Upper lobe of left lung (tissue), 6 donors: ENCODE data around the gene EXOC4. TPM values are rescaled to one million over a fixed set of nuclear protein-coding genes. Genes with fewer than 3 reads are reported as not detected.

Experiments
- ATAC-seq, 2 donors: fragments of 200-7000 bp; cut with Tn5 transposase; one replicate each; pipeline ENCODE4 v1.9.1; 2022; ENCODE audit warnings: mild to moderate bottlenecking in 2 of 2, moderate library complexity in 2 of 2; ENCODE audit not compliant: low FRiP score in 2 of 2
- DNase-seq, 2 donors: peaks; one replicate each; pipeline ENCODE4 v3.0.0-alpha.2; 2019 to 2020
- H3K27ac ChIP-seq, 4 donors: fragments of 200-600 bp; sonication (generic); one replicate each; pipeline ENCODE4 v1.5.1; 2016 to 2019
- H3K27me3 ChIP-seq, 4 donors: fragments of 200-600 bp; sonication (generic); one replicate each; pipeline ENCODE4 v1.5.1; 2017 to 2019
- H3K36me3 ChIP-seq, 4 donors: fragments of 200-600 bp; sonication (generic); one replicate each; pipeline ENCODE4 v1.5.1; 2016 to 2019
- H3K4me1 ChIP-seq, 4 donors: fragments of 200-600 bp; sonication (generic); one replicate each; pipeline ENCODE4 v1.5.1; 2018 to 2019
- H3K4me3 ChIP-seq, 4 donors: fragments of 200-600 bp; sonication (generic); one replicate each; pipeline ENCODE4 v1.5.1; 2017 to 2019; ENCODE audit warnings: mild to moderate bottlenecking in 2 of 4, moderate library complexity in 1 of 4
- H3K9me3 ChIP-seq, 4 donors: fragments of 200-600 bp; sonication (generic); one replicate each; pipeline ENCODE4 v1.5.1; 2018 to 2019
- CTCF ChIP-seq, 6 experiments: fragments of 450-650 bp in 4 of 6; fragments of 200-600 bp in 2 of 6; sonication (generic) in 2 of 6; IDR thresholded peaks; one replicate each; pipeline ENCODE4 v1.5.1; 2016 to 2019; ENCODE audit warnings: antibody characterized with exemption in 6 of 6
- EP300 ChIP-seq, 4 donors: sonication (generic); formaldehyde crosslinking; IDR thresholded peaks; one replicate each; pipeline ENCODE4 v1.5.1; 2017; ENCODE audit warnings: antibody characterized with exemption in 4 of 4, control low read depth in 2 of 4
- POLR2A ChIP-seq, 4 donors: fragments of 450-650 bp; IDR thresholded peaks; one replicate each; pipeline ENCODE4 v1.5.1; 2016 to 2017; ENCODE audit warnings: antibody characterized with exemption in 4 of 4, mild to moderate bottlenecking in 2 of 4
- POLR2AphosphoS5 ChIP-seq, 2 donors: sonication (generic); formaldehyde crosslinking; IDR thresholded peaks; one replicate each; pipeline ENCODE4 v1.5.1; 2017; ENCODE audit warnings: antibody characterized with exemption in 2 of 2
- WGBS, 2 donors: methylation state at CpG; one replicate each; pipeline ENCODE4 v1.1.5; 2017 to 2018; 5-methylcytosine and 5-hydroxymethylcytosine counted together
- total RNA-seq, 6 donors: library from RNA; depleted of rRNA in 4 of 6; stranded (reverse); fragments of >200 nt in 4 of 6; gene quantifications; one replicate each; pipeline versions ENCODE4 v1.1.0 to v1.2.1, GENCODE V29; 2016 to 2021
- donor health status: DM: no; HTN: no; CAD: no; lungs with moderate emphysema.
- donor health status: DM: no; HTN: yes; CAD: no; lungs with severe emphysema.

Gene EXOC4
- total RNA-seq, 6 donors from 2014 or later, result 56.3 to 325 (median 99.4) TPM

GRCh38 chr7:133863362-133864061, 610.6 kb downstream of the EXOC4 start:
- WGBS, 2 donors, result 93 to 96% methylated on average over 1 of the region's 1 CpG
- DNase-seq, result no peak
- Histone ChIP-seq H3K4me3 (no peak overlapping the region), H3K4me1 (no peaks in the 10 kb centered on the region), H3K36me3 (no peaks in the 10 kb centered on the region), H3K27me3 (no peaks in the 10 kb centered on the region), H3K27ac (no peak overlapping the region), H3K9me3 (no peaks in the 10 kb centered on the region)
- TF ChIP-seq EP300 (IDR thresholded peaks at IDR 0.05), result no peak
- no peak for TF ChIP-seq POLR2AphosphoS5 (IDR thresholded peaks at IDR 0.05)
- TF ChIP-seq POLR2A (IDR thresholded peaks at IDR 0.05), result no peak
- no peak for TF ChIP-seq CTCF (IDR thresholded peaks at IDR 0.05)
- no peak for ATAC-seq

GRCh38 chr7:133869556-133869955, 616.7 kb downstream of the EXOC4 start:
- TF ChIP-seq POLR2AphosphoS5 (IDR thresholded peaks at IDR 0.05) (no peak), POLR2A (IDR thresholded peaks at IDR 0.05) (no peak), CTCF (IDR thresholded peaks at IDR 0.05) (no peak), EP300 (IDR thresholded peaks at IDR 0.05) (no peak)
- Histone ChIP-seq H3K27me3 (no peaks in the 10 kb centered on the region), H3K36me3 (no peaks in the 10 kb centered on the region), H3K9me3 (no peaks in the 10 kb centered on the region), H3K4me1 (no peaks in the 10 kb centered on the region), H3K4me3 (no peak overlapping the region), H3K27ac (no peak overlapping the region)
- WGBS, 2 donors, result 39 to 50% methylated on average over 1 of the region's 1 CpG
- DNase-seq (no peak), ATAC-seq (no peak)

GRCh38 chr7:133871757-133872156, 618.9 kb downstream of the EXOC4 start:
- 85 to 94% methylated on average over 1 of the region's 1 CpG for WGBS, 2 donors
- no peak for TF ChIP-seq POLR2AphosphoS5 (IDR thresholded peaks at IDR 0.05)
- H3K9me3 ChIP-seq, result no peaks in the 10 kb centered on the region
- no peaks in the 10 kb centered on the region for H3K4me1 ChIP-seq
- no peak overlapping the region for H3K4me3 ChIP-seq
- H3K36me3 ChIP-seq, result no peaks in the 10 kb centered on the region
- DNase-seq, result no peak
- H3K27me3 ChIP-seq, result no peaks in the 10 kb centered on the region
- ATAC-seq, result no peak
- no peak overlapping the region for H3K27ac ChIP-seq

GRCh38 chr7:133873187-133873586, 620.3 kb downstream of the EXOC4 start:
- peaks cover 0 to 2% (median 0%) of the 10 kb centered on the region in 4 donors for H3K4me1 ChIP-seq
- DNase-seq, result no peak
- no peak for ATAC-seq
- H3K27ac ChIP-seq, result no peak overlapping the region
- 92 to 93% methylated on average over 4 of the region's 4 CpGs for WGBS, 2 donors
- H3K27me3 ChIP-seq, result no peaks in the 10 kb centered on the region
- TF ChIP-seq EP300 (IDR thresholded peaks at IDR 0.05) (no peak), POLR2AphosphoS5 (IDR thresholded peaks at IDR 0.05) (no peak), CTCF (IDR thresholded peaks at IDR 0.05) (no peak), POLR2A (IDR thresholded peaks at IDR 0.05) (no peak)
- no peaks in the 10 kb centered on the region for H3K9me3 ChIP-seq
- no peak overlapping the region for H3K4me3 ChIP-seq
- H3K36me3 ChIP-seq, result no peaks in the 10 kb centered on the region

- 77 to 87% methylated on average over 2 of the region's 2 CpGs for WGBS, 2 donors
- H3K4me1 ChIP-seq, result peaks cover 0 to 4% (median 0%) of the 10 kb centered on the region in 4 donors
- no peaks in the 10 kb centered on the region for H3K27me3 ChIP-seq
- DNase-seq (no peak), ATAC-seq (no peak)
- no peak overlapping the region for H3K27ac ChIP-seq
- no peak overlapping the region for H3K4me3 ChIP-seq
- no peaks in the 10 kb centered on the region for H3K9me3 ChIP-seq
- TF ChIP-seq EP300 (IDR thresholded peaks at IDR 0.05) (no peak), POLR2AphosphoS5 (IDR thresholded peaks at IDR 0.05) (no peak), POLR2A (IDR thresholded peaks at IDR 0.05) (no peak), CTCF (IDR thresholded peaks at IDR 0.05) (no peak)
- H3K36me3 ChIP-seq, result no peaks in the 10 kb centered on the region
Observed at GRCh38 chr7:133873631-133874030, 620.8 kb downstream of the EXOC4 start.
